A172 (cell line): ENCODE results near the gene ASAP3. TPM values are rescaled to one million over a fixed set of nuclear protein-coding genes. Genes with fewer than 3 reads are reported as not detected.
A peak's percentile ranks its signal among the peaks of the same experiment; 100 is the strongest.

Experiments used
- DNase-seq: peaks from one replicate; pipeline ENCODE4 v3.0.0-alpha.2; 2015; ENCODE audit warnings: low spot score
- total RNA-seq: library from RNA; depleted of rRNA; stranded (reverse); fragments of >200 nt; shearing (Covaris generic); gene quantifications from 2 replicates; pipeline ENCODE4 v1.2.3, GENCODE V29; 2014

Gene ASAP3
- total RNA-seq, 1 experiment from 2014 or later: 19.7 TPM

DNA sequence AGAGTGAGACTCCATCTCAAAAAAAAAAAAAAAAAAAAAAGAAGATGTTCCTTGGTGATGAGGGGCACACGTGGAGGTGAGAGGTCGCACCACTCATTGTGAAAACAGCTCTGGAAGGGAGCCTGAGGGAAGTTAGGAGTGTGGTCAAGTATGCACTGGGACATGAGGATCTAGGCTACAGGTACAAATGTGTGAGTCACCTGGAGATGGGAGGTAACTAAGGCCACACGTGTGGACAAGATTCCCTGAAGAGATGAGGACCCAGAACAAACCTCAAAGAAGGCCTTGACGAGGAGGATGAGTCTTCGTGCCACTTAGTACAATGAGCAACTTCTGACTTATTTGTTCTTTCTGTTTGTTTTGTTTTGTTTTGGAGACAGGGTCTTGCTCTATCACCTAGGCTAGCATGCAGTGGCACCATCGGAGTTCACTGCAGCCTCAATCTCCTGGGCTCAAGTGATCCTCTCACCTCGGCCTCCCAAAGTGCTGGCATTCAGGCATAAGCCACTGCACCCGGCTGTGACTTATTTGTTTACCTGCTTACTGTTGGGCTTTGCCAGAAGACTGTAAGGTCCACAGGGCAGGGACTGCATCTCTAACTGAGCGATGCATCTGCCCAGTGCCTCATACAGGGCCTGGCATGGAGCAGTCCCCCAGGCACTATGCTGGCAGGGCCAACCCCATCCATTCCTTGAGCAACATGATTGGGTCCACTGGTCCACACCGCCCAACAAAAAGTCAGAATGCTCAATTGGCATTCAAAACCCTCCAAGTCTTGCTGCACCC is 6.4 kb downstream of the ASAP3 start:
- DNase-seq: no peak

DNA sequence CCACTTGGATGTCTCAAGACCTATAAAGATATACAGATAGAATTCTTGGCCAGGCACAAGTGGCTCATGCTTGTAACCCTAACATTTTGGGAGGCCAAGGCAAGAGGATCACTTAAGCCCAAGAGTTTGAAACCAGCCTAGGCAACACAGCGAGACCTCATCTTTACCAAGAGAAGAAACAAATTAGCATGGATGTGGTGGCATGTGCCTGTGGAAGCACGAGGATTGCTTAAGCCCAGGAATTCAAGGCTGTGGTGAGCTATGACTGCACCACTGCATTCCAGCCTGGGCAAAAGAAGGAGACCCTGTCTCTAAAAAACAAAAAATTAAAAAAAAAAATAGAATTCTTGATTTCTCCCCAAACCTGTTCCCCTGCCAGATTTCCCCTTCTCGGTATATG is 8.3 kb downstream of the ASAP3 start:
- DNase-seq: no peak

DNA sequence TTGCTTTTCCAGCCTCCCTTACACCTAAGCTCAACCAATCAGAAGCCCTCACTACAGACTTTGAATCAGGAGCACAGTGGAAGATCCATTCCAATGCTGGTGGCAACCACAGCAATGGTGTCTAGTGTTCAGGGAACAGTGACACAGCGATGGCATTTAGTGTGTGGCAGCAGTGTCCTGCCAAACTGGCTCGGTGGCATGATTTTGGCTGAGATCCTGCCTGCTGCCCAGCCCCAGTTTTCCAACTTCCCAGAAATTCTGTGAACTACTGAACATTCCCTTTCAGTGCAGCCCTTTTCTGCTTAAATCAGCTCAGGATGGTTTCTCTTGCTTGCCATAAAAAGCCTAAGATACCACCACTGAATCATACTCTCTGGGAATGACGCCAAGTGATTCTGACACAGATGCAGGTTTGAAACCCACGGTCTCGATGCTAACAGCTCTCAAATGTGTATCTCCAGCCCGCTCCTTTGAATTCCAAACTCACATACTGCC is 8.8 kb downstream of the ASAP3 start:
- DNase-seq: peak; percentile 79

DNA sequence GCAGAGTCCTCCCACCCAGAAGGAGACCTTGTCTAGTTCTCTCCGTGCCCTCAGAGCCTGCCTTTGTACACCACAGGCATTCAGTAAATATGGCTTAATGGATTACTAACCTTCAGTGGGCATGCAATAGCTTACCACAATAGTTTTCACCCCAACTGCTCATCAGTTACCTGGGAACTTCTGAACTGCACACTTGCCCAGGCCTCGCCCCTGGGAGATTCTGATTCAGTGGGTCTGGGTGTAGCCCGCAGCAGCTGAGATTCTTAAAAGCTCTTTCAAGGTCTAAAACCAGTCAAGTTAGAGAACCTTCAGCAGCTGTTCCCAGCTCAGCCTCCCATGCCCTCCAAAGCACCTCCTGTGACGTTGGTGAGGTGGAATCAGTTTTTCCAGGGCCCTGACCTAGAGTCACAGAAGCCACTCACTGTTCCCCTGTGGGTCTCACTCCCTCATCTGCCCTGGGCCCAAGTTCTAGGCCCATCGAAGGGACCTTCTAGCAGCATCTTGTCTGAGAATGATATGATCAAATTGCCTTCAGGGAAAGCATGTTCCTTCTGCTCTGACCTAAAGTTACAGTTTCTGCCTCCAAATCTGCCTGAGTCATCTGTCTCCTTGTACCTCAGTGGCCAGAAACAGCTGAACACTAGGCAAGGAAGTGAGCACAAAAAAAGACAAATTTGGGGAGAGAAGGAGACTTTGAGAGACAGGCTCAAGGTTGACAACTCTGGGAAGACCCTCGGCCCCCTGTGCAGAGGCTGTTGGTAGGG is 10.8 kb downstream of the ASAP3 start:
- DNase-seq: no peak

DNA sequence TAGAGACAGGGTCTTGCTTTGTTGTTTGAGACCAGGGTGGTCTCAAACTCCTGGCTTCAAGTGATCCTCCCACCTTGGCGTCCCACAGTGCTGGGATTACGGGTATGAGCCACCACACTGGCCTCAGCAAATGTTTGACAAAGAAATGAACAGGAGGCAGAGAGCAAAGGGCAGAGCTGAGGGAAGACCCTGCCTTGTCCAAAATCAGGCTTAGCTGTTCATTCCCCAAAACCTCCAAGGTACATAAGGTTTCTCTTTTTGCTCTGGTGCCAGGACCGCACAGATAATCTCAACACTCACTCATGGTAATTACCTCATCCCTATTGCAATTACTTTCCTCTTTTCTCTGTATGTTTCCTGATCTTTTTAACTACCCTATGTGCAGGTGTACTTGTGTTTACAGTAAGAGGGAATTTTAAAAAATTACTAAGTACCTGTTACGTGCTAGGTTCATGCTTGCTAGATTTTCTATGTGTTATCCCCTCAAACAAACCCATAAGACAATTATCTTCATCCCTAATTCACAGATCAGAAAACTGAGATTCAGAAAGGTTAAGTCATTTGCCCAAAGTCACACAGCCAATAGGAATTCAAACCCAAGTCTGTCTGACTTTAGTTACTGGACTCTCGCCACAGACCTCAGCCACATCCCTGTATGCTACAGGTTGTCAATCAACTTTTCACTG is 11.5 kb downstream of the ASAP3 start:
- DNase-seq: no peak

DNA sequence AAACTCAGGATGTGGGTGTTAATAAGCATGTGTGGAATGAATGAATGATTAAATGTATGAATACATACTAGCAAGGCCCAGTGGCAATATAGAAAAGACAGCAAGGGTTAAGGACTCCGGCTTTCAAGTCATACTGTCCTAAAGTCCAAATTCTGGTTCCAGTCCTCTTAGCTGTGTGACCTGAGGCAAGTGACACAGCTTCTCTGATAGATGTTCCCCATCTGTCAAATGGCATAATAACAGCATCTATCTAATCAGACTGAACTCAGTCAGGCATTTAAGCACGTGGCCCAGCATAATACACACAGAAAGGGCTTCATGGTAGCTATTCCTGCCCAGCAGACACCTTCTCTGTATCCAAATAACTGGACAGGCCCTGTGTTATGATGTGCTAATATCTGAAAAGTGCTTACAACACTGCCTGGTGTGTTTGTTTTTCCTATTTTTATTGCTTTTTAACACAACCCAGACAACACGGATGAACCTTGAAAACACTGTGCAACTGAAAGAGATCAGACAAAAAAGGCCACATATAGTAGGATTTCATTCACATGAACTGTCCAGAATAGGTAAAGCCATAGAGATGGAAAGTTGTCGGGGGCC is 12.4 kb downstream of the ASAP3 start:
- DNase-seq: no peak

DNA sequence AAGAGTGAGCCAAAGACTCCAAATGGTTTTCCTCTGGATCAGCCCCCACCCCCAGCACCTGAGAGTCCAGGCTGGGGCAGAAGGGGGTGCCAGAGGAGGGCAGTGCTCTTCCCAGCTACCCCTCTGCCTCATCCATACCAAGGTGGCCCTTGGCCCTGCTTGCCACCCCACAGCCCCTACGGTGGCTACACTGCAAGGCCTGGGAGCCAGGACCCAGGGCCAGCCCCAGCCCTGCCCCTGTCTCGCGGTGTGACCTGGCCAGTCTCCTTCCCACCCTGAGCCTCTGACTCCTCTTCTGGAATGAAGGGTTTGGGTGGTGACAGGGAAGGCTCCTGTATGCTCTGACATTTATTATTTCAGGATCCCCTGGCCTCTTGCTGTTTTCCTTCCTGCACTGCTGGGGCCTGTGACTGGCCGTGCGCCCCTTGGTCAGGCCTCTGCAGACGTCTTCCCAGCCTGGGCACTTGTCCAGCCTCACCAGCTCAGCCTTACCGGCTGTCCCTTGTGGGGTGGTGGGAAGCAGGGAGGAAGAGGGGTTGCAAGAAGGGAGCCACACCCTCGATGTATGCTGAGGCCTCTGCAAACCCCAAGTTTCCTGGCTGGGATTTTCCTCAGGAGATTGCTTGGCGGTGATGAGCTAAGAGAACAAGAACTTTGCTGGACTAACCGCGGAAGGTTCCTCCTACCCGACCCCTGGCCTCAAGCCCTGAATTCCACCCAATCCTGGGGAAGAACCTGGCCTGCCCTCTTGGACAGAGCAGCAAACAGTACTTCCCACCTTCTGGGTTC is 13.5 kb downstream of the ASAP3 start:
- DNase-seq: peak; percentile 48

DNA sequence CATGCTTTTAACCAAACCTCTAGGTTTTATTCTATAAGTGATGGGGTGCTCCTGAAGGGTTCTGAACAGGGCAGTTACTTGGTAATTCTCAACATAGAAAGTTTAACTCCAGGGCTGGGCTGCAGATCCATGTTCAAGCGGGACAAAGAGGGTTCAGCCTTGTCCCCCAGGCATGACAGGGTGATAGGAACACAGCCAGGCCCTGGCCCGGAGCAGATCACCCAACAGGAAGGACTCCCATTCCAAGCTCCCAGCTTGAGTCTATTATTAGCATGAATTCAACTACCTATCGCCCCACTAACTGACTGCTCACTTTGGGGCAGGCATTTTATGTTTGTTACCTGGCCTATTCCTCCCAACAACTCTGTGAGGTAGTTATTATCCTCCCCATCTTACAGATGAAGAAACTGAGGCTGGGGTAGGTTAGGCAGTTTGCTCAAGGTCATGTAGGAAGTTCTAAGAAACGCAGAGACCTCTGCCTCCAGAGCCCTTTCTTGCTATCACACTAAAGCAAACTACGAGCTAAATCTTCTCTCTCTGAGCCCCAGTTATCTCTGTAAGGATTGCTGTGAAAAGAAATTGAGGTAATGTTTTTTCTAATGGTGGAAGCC is 14.5 kb downstream of the ASAP3 start:
- DNase-seq: no peak

DNA sequence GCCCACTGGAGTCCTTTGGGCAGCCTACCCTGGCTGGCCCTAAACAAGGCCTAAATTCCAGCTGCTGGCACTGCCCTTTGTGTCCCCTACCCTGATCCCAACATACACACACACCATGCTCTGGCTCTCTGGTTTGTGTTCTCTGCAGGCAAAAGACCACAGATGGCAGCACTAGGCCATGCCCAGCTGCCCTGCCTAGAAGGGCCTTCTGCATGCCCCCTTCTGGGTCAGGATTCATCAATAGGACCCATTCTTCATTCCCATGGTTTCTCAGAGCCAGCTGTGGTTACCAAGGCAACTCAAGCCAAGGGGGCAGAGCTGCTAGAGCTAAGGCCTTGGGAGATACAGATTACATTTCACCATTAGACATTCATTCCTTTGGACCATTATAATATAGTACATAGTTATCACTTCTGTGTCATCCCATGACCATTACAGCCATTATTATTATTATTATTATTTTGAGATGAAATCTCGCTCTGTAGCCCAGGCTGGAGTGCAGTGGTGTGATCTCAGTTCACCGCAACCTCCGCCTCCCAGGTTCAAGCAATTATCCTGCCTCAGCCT is 17.5 kb downstream of the ASAP3 start:
- DNase-seq: no peak

DNA sequence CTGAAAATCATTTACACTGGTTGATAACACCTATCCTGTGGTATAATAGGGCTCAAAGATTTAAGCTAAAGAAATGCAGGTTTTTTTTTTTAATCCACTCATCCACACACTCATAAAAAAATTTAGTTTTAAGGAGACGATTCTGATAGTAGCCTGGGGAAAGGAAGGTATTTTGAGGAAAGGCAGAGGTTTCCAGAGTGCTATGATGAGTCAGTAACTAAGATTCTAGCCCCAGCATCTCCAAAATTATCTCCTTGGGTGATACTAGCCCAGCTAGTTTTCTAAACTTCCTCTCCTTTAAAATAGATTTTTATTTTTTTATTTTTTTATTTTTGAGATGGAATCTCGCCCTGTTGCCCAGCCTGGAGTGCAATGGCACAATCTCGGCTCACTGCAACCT is 20.7 kb downstream of the ASAP3 start:
- no peak for DNase-seq

DNA sequence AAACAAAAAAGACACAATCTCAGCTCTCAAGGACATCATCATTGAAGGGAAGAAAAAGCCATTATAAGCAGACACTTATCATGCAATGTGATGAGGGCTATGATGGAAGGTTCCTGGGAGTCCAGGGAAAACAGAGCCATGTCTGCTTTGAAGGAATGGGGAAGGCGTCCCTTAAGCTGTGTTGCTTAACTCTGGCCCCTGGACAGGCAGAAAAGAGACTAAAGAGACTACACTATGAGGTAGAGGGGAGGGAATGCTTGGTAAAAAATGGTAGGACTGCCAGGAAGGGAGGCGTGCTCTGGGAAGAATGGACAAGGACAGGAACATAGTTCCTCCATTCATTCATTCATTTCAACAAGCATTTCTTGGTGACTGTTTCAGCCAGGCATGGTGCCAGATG is 21.2 kb downstream of the ASAP3 start:
- DNase-seq: no peak

DNA sequence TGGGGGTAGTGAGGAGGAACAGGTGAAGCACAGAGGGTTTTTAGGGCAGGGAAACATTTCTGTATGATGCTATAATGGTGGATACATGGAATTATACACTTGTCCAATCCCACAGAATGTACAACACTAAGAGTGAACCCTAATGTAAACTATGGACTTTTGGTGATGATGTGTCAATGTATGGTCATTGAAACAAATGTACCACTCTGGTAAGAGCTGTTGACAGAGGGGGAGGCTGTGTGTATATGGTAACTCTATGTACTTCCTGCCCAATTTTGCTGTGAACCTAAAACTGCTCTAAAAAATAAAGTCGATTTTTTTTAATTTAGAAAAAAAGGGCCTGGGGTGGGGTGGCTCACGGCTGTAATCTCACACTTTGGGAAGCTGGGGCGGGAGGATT is 22.9 kb downstream of the ASAP3 start:
- no peak for DNase-seq

DNA sequence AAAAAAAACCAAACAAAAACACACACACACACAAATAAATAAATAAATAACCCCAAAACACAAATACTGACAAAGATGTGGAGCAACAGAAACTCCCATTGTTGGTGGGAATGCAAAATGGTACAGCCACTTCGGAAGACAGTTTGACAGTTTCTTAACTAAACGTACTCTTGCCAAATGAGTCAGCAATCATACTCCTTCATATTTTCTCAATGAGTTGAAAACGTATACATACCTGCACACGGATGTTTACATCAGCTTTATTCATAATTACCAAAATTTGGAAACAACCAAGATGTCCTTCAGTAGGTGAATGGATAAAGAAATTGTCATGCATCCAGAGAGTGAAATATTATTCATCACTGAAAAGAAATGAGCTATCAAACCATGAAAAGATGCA is 23.5 kb downstream of the ASAP3 start:
- DNase-seq: no peak

DNA sequence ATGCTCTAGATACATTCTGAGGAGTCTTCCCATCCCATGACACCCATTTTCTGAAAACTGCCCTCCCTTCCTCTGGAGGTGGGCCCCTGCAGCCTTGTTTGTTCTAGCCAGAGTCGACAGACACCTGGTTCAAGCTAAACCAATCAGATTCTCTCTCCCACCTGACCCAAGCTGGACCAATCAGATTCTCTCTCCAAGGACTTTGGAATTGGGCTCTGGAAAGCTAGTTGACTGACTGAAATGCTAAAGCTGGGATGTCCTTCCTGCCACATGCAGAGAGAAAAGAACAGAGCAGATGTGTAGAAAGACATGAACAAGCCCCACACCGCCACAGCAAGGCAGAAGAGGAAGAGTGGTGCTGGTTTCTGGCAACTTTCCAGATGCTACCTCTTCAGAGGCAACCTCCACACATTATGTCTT is 24.6 kb downstream of the ASAP3 start:
- no peak for DNase-seq

DNA sequence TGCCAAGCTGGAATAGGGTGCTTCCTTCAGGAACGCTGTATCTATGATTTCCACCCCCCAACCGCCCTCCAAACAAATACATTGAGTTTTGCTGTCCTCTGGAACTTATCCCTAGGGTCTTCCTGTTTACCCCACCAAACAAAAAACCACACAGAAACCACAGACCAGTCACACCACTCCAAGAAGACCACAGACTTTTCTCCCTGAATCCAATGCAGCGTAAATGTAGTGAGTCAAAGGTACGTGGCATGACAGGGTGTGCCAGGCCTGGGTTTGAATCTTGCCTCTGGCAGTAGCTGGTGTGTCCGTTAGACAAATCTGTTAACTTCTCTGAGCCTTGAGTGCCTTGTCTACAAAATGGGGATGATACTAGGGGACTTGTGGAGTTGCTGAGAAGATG is 27.8 kb downstream of the ASAP3 start:
- DNase-seq: peak; percentile 16

DNA sequence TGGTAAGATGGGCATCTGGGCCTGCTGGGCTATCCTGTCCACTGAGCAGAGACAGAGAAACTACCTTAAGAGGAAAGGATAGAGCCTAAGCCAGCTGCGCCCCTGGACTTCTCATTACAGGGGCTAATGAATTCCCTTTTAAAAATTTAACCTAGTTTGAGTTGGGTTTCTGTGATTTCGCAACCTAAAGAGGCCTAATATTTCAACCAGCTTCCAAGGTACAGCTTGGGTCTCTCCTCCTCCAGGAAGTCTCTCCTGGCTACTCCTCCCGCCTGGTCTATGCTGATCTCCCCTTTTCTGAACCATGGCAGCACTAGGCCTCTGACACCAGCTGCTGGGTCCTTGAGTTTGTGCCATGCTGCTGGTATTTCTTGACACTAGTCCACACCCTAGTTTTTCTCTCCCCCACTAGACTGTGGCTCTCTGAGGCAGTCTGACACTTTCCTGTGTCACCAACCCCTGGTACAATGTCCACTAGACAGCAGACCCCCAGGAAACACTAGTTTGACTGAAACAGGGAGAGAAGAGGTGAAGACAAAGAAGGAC is 30.5 kb downstream of the ASAP3 start:
- no peak for DNase-seq

DNA sequence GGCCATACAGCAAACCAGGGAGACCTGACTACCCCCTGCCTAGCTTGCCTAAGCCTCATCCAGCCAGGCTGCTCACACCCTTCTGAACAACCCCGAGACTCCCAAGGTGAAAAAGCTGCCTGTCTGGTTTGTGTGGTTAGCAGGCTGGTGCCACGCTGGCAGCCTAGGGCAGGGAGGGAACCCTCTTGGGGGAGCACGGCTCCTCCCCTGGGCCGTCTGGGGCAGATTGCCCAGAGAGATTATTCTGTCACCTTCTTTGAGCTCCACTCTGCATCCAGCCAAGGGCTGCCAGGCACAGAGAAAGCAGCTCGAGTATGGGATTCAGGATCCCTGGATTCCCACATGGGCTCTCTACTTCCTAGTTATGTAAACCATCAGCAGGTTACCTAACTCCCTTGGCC is 32.0 kb downstream of the ASAP3 start:
- DNase-seq: peak; percentile 43

DNA sequence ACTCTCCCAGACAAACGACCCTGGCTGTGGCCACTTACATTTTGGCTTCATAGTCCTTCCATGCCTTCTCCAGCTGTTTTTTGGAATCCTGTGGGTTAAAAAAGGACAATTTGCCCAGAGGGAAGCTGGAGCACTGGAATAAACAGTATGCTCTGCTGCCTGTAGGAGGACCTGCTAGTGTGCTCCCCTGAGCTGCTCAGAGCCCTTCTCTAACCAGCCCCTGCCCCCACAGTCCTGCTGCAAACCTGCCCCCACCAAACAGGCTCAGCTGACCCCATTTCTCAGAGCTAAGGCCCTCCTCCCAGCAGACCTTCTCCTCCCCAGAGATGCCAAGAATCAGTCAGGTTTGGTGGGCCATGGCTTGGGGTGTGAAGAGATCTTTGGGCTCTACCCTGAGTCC is 32.5 kb downstream of the ASAP3 start:
- DNase-seq: no peak

DNA sequence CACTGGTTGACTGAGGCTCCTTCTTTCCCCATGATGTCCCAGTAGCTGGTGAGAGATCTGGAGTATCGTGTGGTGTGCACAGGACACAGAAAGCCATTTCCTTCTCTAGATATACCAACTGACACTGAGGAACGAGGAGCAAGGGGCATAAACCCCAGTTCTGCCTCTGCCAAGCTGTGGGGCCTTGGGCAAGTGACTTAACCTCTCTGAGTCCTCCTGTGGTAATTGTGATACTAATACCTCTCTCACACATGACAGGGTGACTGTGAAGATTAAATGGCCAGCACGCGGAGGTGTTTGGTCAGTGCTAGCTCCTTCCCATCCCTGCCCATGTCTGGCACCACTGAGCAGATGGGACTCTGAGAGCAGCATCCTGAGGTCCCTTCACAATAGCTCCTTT is 33.1 kb downstream of the ASAP3 start:
- DNase-seq: no peak

DNA sequence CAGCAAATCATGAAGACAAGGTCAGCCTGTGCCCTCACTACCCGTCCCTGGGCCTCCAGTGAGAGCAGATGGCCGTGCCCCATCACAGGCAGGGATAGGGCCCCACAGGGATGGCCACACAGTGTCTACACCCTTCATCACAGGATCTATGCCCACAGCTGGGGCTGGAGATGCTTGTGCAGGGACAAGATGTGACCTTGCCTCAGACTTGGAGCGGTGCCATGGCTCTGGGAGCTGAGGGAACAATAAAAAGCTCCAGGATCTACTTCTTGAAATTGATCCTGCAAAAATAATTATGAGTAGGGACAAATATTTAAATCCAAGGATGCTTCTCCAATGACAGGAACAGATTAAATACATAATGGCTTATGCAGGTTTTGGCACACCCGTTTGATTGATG is 34.0 kb downstream of the ASAP3 start:
- no peak for DNase-seq
